GM18907 (cell line): ENCODE data around the gene SOD1.

Source experiments
- ATAC-seq: cut with Tn5 transposase; IDR thresholded peaks from one replicate; pipeline ENCODE4 v1.9.1; 2021; ENCODE audit warnings: mild to moderate bottlenecking, moderate library complexity; ENCODE audit not compliant: unreplicated experiment

The SOD1 gene

GRCh38 chr21:31678478-31678877 lies 19.0 kb downstream of the SOD1 start:
- ATAC-seq, result no peak

- ATAC-seq, result no peak
These were observed 23.1 kb downstream of the SOD1 start for GRCh38 chr21:31682620-31683019.

DNA sequence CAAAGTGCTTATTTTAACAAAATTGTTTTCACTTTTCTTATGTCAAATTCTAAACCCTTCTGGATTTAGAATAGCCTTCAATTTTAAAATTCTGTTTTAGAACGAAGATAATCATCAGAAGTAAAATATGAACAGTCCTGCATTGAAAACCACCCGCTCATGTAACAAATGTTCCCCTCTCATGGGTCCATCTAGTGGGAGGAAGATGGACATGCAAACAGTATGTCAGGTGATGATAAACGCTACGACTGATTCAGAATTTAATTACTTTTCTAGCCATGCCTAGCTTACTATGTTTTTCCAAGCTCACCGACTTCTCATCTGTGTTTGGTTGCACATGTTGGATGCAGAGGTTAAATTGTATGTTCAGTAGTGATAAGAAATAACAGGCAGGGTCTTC lies 23.5 kb downstream of the SOD1 start:
- ATAC-seq, result no peak

- no peak for ATAC-seq
These were observed 25.4 kb downstream of the SOD1 start for GRCh38 chr21:31684918-31685317.

GRCh38 chr21:31686272-31686915 lies 26.9 kb downstream of the SOD1 start:
- no peak for ATAC-seq

DNA sequence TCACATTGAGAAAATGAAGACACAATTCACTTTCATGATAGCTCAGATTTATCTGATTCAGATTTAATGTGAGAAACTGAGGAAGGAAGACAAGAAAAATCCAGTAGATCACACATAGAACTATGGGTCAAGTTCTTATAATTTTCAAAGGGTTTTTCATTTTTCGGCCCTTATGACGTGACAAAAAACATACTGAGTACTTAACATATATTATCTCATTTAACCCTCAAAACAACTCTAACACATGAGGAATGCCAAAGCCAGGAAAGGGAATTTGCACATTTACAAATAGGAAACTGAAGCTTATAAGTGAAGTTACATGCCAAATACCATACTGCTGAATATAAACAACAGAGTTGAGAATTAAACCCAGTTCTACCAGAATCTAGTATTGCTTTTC lies 27.6 kb downstream of the SOD1 start:
- ATAC-seq, result no peak

GRCh38 chr21:31688603-31689368 lies 29.3 kb downstream of the SOD1 start:
- no peak for ATAC-seq

DNA sequence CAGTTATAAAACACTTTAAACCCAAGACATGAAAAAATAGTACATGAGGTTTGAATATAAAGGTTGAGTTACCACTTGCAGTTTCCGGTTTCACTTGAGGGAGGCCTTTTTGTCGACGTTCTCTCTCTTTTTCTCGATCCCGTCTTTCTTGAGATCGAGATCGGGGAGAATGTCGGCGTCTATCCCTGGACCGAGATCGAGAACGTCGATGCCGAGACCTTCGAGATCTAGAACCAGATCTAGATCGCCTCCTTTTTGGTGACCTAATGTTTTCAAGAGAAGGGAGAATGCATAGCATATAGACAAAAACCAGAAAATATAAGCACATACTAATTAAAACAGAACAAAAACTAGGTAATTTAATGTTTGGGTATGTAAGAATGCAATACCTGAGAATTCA lies 33.7 kb downstream of the SOD1 start:
- no peak for ATAC-seq

DNA sequence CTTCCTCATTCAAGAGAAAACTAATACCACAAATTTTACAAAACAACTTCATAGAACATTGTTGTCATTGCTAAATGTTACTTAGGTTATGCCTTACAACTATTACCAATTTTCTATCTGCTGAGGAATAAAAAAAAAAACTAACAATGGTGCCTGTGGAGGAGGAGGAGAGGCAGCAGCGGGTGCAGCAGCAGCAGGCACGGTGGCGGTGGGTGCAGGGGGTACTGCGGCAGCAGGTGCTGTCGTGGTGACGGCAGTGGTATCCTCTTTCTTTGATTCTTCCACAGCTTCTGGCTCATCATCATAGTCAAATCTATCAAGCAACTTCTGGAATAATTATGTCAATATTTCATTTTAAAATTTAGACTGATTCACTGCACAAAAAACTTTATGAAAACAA lies 36.9 kb downstream of the SOD1 start:
- no peak for ATAC-seq

- ATAC-seq, result no peak
These were observed 39.0 kb downstream of the SOD1 start for GRCh38 chr21:31698461-31698860.

- ATAC-seq, result no peak
These were observed 40.5 kb downstream of the SOD1 start for GRCh38 chr21:31700040-31700439.

DNA sequence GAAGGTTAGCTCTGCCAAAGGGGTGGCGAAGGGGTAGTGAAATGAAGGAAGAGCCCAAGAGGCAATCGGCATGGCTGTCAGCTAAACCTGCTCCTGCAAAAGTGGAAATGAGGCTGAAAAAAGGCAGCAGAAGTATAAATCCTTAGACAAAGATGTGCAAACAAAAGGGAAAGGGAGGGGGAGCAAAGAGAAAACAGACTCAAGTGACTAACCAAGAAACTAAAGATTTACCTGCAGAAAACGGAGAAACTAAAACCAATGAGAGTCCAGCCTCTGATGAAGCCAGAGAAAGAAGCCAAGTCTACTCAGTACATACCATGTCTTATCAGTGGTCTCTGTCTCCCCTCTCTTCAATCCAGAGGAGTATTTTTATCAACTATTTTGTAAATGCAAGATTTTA lies 47.1 kb downstream of the SOD1 start:
- ATAC-seq, result no peak

DNA sequence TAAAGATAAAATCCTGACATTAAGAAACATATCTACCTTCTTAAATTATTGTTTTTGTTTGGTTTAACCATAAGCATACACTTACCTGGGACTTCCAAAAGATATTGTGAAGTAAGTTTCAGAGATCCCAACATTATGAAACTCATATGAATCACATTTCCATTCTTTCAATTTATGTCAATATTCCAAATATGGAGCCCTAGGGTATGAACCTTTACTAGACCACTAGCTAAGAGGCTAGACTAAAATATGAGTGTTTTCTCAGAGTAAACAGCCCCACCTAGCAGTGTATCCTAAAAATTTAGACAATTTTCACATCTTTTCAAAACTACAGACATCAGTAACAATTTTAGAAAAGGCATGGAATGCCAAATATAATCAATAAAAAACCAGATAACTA lies 48.0 kb downstream of the SOD1 start:
- ATAC-seq, result no peak

DNA sequence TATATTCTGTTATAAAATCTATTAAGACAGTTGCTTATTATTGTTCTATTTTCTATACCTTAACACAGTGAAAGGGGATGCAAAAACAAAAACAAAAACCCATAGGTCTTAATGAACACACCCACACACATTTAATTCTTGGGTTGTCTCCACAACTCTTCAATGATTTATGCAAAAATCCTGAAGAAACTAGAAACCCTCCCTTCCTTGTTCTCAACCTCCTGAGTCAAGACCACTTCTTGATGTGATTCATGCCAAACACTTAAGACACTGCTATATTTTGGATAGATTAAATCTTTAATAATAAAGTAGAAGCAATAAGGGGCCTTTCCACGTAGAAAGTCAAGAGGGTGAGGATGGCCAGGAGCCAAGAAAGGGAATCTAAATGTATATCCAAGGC lies 49.0 kb downstream of the SOD1 start:
- no peak for ATAC-seq

DNA sequence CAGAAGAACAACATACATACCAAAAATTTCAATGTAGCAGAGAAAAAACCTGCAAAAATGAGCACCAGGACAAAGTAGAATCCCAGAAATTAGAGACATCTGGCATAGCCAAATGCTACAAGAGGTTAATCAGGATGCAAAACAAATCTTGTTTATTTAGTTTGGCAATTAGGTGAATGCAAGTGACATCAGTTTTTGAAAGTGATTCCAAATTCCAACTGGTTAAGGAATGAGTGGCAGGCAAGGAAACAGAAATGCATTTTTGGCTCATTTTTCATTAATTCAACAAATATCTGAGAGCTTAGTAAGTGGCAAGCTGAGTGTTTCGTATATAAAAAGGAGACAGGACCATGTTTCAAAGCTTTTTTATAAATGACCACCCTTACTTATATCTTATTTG lies 51.1 kb downstream of the SOD1 start:
- no peak for ATAC-seq

DNA sequence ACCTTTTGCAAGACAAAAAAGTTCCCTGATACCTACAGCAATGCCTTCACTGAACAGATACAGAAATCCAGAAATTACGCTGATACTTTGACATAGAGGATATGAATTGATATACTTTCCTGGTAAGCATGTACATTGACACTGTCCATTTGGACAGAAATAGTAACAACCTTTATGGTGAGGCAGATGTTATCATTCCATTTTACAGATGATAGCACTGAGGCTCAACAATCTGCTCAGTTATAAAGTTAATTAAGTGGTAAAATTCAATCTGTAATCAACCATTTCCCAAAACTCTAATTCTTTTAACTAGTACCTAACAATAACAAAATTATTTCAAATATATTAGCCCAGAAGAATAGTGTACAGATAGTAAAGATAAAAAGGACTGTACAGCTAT lies 51.8 kb downstream of the SOD1 start:
- no peak for ATAC-seq

- ATAC-seq, result no peak
These were observed 52.3 kb downstream of the SOD1 start for GRCh38 chr21:31711745-31712285.

- no peak for ATAC-seq
These were observed 53.6 kb downstream of the SOD1 start for GRCh38 chr21:31713115-31713514.

DNA sequence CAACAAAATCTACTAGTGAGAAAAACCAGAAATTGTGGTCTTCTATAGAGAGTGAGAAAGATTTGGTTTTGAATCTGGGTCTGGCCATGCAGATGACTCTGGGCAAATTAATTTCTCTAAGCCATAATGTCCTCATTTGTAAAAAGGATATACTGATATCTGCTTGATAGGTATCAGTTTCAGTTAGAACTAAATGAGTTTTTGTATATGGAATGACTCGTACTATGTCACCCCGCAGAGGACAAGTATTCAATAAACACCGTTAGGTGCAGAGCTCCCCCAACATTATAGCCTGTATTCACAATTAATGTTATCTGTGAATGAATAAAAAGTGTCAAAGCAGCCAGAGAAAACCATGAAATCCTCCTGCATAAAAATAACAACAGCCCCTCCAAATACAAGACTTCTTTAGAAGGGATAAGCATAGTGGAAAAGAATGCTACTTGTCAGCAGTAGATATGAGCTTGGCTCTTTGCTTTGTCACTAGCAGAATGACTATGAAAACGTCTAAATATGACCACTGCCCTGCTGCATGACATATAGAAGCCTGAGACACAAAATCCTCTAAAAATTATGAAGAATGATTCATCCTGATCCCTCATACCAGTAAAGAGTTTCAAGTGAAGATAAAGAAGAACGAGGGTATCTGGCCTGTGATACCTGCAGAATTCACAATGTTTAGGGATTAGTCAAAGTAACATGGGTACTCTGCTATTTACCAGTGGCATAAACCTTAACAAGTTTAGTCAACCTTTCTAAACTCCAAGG lies 54.7 kb downstream of the SOD1 start:
- no peak for ATAC-seq

GRCh38 chr21:31714741-31715365 lies 55.4 kb downstream of the SOD1 start:
- no peak for ATAC-seq

DNA sequence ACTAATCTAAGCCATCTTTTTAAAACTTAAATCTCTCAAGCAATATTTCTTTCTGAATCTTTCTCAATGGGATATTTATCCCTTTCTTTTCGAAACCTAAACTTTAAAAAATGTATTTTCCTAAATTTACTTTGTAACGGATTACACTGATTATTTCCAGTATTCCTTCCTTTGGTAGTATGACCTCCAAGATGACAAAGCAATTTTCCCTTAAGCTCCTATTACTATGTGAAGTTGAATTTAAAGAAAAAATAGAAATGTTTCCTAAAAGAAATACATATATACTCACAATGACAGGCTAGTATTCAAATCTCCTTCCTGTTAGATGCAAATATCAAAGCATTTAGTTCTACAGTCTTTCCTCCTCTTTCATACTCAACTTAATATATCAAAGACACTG lies 56.6 kb downstream of the SOD1 start:
- no peak for ATAC-seq
